Left renal cortex interstitium (tissue), 4 donors: ENCODE data around the gene ZNF80. TPM values are rescaled to one million over a fixed set of nuclear protein-coding genes. Genes with fewer than 3 reads are reported as not detected.
"Not testable (repeated sequence)": the region's sequence is repeated elsewhere in the genome, so short reads cannot be mapped to it uniquely, and the experiment has no call there.

Experiments used
- DNase-seq, 4 donors: peaks; one replicate each; pipeline ENCODE4 v3.0.0-alpha.2; 2013; ENCODE audit warnings: low read depth in 4 of 4, low spot score in 2 of 4, missing footprints in 1 of 4
- polyA plus RNA-seq, 4 donors: library from polyadenylated mRNA; unstranded; fragments of 120-200 nt; gene quantifications; one replicate each; pipeline ENCODE4 v1.2.1, GENCODE V29; 2013; ENCODE audit not compliant: insufficient read length in 4 of 4

The ZNF80 gene
- under 1 TPM in 2 of 4 donors, not detected in 2; 0.06 TPM for polyA plus RNA-seq

DNA sequence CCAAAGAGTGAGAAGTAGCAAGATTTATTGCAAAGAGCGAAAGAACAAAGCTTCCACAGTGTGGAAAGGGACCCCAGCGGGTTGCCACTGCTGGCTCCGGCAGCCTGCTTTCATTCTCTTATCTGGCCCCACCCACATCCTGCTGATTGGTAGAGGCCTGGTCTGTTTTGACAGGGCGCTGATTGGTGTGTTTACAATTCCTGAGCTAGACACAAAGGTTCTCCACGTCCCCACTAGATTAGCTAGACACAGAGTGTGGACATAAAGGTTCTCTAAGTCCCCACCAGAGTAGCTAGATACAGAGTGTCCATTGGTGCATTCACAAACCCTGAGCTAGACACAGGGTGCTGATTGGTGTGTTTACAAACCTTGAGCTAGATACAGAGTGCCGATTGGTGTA, at the start of gene ZNF80:
Gene ZNF80 (minus strand): TSS at position 101 of the 400 bp plus-strand sequence. CDS start 504 bp downstream, outside the sequence.
- not testable (repeated sequence) for DNase-seq

DNA sequence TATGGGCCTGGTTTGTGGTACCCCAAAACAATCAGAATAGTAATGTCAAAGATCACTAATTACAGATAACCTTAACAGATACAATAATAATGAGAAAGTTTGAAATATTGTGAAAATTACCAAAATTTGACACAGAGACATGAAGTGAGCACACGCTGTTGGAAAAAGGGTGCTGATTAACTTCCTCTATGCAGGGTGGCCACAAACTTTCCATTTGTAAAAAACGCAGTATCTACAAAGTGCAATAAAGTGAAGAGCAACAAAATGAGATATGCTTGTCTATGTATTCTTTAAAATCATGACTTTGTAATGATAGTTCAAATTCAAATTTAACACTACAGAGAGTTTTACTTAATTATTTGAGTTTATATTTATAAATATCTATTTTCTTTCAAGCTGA, 48.9 kb upstream of the ZNF80 start:
- DNase-seq: no peak

DNA sequence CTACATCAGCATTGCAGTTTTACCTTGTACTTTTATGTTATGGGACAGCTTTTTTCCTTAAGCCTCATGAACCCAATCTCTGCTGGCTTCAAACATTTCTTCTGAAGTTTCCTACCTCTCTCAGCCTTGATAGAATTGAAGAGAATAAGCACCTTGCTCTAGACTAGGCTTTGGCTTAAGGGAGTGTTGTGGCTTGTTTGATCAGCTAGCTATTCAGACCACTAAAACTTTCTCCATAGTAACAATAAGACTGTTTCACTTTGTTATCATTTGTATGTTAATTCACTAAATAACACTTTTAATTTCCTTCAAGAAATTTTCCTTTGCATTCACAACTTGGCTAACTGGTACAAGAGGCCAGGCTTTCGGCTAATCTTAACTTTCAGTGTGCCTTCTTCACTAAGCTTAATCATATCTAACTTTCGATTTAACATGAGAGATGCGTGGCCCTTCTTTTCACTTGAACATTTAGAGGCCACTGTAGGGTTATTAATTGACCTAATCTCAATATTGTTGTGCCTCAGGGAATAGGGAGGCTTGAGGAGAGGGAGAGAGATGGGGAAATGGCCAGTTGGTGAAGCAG, 48.4 kb upstream of the ZNF80 start:
- DNase-seq: no peak

- DNase-seq: no peak
These were observed 47.3 kb upstream of the ZNF80 start for GRCh38 chr3:114284644-114285043.

DNA sequence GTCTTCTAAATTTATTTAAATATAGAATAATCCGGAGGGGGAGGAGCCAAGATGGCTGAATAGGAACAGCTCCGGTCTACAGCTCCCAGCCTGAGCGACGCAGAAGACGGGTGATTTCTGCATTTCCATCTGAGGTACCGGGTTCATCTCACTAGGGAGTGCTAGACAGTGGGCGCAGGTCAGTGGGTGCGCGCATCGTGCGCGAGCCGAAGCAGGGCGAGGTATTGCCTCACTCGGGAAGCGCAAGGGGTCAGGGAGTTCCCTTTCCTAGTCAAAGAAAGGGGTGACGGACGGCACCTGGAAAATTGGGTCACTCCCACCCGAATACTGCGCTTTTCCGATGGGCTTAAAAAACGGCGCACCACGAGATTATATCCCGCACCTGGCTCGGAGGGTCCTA, 39.5 kb upstream of the ZNF80 start:
- DNase-seq: not testable (repeated sequence)

- DNase-seq: no peak
These were observed 37.6 kb upstream of the ZNF80 start for GRCh38 chr3:114274929-114275328.

DNA sequence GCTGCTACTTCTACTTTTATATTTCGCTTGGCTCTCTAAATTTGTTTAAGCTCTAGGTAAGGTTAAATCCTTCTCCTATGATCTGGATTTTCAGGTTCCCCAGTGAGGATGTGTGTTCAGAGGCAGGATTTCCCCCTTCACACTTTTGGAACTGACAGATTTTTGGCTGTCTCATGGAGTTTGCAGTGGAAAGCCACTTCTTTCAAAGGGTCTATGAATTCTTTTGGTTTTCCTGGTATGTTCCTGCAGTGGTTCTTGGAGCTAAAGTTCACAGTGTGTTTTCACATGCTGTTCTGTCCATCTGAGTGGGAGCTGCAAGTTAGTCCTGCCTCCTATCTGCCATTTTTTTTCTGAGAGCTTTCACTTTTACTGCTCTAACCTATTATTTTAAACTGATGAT, 34.9 kb upstream of the ZNF80 start:
- no peak for DNase-seq

DNA sequence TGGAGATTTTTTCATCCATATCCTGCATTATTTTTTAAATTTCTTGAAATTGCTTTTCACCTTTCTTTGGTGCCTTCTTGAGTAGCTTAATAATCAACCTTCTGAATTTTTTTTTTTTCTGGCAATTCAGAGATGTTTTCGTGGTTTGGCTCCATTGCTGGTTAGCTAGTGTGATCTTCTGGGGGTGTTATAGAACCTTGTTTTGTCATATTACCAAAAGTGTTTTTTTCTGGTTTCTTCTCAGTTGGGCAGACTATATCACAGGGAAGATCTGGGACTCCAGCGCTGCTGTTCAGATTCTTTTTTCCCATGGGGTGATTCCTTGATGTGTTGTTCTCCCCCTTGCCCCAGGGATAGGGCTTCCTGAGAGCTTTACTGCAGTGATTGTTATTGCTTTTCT, 32.6 kb upstream of the ZNF80 start:
- no peak for DNase-seq

DNA sequence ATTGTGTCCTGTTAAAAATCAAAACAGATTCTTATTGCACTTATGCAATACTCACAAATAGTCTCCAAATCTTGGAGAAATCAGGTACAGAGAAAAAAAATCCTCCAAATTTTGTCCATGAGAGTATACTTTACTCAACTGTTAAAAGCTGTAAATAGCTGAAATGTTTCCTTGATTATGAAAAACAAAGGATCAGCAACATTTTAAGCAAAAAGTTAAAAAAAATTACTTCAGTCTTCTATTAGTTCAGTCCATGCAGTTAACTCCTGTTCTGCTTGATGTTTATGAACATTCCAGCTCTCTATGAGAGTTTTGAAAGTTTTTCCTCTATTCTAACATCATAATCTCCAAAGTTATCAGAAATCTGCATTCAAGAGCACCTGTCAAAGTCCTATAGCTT, 22.8 kb upstream of the ZNF80 start:
- no peak for DNase-seq

GRCh38 chr3:114259566-114259965, 22.2 kb upstream of the ZNF80 start:
- no peak for DNase-seq

DNA sequence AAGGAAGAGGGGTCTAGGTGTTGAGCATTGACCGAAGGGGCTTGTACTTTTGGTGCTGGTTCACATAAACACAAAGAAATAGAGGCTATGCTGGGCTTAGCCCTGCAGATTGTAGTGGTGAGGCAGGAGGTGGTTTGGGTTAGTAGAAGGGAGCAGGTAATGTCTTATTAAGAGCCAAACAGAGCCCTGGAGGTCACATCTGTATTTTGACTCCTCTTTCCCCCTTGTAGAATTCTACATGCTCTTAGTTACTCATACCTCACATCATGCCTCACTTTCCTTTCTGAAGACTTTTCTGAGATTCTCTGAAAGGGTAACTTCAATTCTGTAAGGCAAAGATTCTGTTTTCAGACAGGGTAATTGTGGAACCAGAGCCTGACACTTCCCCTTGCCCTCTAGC, 16.1 kb upstream of the ZNF80 start:
- DNase-seq: no peak

- no peak for DNase-seq
These were observed 15.6 kb upstream of the ZNF80 start for GRCh38 chr3:114252954-114253353.

DNA sequence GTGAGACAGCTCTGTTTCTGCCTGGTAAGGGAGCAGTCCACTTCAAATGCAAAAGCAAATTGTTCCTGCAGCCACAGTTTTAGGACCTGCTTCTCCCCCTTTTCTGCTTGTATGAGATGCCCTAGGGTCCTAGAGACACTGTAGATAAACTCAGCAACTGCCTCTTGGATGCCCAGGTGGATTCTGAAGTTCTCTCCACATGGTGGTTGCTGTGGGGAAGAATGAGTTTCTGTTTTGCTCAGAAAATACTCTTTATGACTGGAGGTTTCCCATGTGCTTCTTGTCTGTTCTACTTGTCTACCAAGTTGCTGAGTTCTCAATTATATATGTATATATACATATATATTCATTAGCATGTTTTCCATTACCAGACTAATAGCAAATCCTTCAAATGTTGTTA, 5.6 kb upstream of the ZNF80 start:
- DNase-seq: no peak

DNA sequence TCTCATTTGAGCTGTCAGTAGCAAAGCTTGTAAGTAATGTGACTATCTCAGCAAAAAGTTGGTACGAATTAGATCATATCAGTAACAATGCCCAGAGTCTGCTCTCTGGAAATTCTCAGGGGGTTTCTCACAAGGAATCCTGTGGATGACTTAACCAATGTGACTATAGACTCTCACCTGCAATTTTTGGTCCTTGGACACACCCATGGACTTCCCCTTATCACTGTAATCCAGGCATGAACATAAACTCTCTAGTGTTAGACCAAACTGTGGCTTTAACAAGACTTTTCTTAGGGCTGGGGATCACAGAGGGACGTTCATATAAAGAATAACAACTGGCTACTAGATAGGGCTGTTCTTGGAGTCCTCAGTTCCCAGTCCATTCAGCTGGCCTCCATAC, 3.9 kb upstream of the ZNF80 start:
- DNase-seq: no peak

- not testable (repeated sequence) for DNase-seq
These were observed 888 bp upstream of the ZNF80 start for GRCh38 chr3:114238146-114238785.

GRCh38 chr3:114235431-114235830, 1.9 kb downstream of the ZNF80 start:
- no peak for DNase-seq

DNA sequence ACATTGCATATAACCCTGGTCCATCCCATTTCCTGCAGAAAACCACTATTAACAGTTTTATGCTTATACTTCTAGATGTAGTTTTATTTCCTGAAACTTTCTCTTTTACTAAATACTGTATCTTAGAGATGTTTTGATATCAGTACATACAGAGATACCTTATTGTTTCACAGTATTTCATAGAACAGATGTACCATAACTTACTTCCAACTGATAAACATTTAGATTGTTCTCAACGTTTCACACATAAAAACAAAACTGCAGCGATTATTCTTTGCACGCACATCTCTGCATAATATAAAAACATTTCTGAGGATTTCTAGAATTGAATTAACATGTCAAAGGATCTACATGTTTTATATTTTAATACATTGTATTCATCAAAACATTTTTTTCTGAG, 2.6 kb downstream of the ZNF80 start:
- no peak for DNase-seq

GRCh38 chr3:114231616-114232015, 5.8 kb downstream of the ZNF80 start:
- DNase-seq: no peak

GRCh38 chr3:114227076-114227475, 10.3 kb downstream of the ZNF80 start:
- no peak for DNase-seq

DNA sequence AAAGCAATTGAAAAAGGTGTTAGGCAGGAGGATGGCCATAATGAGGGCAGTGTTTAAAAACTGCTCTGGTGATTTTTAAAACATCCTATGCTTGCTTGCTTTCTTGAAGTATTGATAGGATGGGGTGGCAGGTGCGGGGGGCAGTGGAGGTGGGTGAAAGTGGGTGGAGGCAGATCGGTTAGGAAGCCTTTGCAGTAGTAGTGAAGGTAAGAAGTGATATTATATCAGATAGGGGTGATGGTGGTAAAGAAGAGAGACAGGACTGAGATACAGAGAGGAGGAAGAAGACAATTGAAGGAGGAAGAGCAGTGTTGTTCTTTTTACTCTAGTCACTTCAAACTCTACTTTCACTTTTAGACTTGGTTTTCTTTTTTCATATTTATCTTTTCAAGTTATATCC, 11.1 kb downstream of the ZNF80 start:
- DNase-seq: no peak

DNA sequence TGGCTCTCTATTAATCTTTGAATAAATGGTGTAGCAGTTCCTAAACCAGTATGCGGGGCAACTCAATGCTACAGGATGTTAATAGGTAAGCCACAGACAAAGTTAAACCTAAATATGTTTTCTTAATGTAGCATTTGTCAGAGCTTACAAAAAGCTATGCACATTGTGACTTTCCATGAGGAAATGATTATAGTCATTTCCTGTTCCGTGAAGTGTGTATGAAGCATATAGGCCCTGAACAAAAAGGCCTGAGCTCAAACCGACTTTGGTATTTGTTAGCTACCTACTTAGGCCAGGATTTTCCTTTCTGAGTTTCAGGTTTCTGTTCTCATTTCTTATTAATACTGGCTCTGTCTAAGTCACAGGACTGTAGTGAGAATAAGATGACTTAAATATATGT, 14.2 kb downstream of the ZNF80 start:
- no peak for DNase-seq

GRCh38 chr3:114221881-114222264, 15.5 kb downstream of the ZNF80 start:
- DNase-seq: no peak
